ENCODE data around the gene TBC1D22A.
"Not testable (repeated sequence)": the region's sequence is repeated elsewhere in the genome, so short reads cannot be mapped to it uniquely, and the experiment has no call there.

The TBC1D22A gene

GRCh38 chr22:47168441-47168840 lies 406.0 kb downstream of the TBC1D22A start:
- TF ChIP-seq JUND (IDR thresholded peaks at IDR 0.05; ENCODE audit: low read depth) = no peak
- in situ Hi-C loops (cut with HindIII; ENCODE audit: low pct_unique_long_range_greater_than_20kb, low sequenced_read_pairs) = no loop called here
- no peak for DNase-seq (ENCODE audit: low read depth in 1 of 2, low spot score in 1 of 2)

DNA sequence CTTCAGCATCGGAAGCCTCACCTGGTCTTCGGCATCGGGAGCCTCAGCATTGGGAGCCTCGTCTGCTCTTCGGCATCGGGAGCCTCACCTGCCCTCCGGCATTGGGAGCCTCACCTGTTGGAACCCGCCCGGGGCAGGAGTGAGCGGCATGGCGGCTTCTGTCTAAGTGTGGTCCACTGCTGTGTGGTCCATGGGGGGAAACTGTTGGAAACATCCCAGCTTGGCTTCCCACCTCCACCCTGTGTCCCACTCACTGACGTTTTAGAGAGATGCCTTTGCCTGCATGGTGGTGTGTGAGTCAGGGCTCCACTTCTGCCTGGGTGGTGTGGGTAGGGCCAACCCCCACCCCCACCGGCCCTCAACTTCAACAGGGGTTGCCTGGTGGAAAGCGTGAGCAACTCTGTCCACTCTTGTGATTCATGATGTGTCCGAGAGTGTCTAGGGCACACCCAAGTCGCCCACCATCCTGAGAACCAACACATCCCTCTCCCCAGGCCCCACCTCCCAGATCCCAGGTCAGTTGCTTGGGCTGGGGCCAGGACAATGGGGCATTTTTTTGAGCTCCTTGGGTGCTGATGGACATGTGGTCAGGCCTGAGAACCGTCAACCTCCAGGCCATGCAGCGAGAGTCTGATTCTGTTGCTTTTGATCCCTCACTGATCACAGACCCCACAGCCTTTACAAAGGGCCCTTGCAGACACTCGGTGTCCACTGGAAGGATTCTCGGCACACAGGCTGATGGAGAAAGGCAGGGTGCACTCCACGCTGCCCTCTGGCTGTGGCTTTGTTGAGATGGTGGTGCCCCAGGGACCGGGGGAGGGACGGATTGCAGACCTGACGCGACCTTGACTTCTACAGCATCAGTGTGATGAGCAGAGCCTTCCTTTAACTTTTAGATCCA lies 406.7 kb downstream of the TBC1D22A start:
- no peak for TF ChIP-seq JUND (IDR thresholded peaks at IDR 0.05; ENCODE audit: low read depth)
- in situ Hi-C loops (cut with HindIII; ENCODE audit: low pct_unique_long_range_greater_than_20kb, low sequenced_read_pairs) = no loop called here
- peak in 1 of 2 experiments; percentile 7 for DNase-seq (ENCODE audit: low read depth in 1 of 2, low spot score in 1 of 2)

- DNase-seq (ENCODE audit: low read depth in 1 of 2, low spot score in 1 of 2) = no peak
- in situ Hi-C loops (cut with HindIII; ENCODE audit: low pct_unique_long_range_greater_than_20kb, low sequenced_read_pairs) = no loop called here
- no peak for TF ChIP-seq JUND (IDR thresholded peaks at IDR 0.05; ENCODE audit: low read depth)
These were observed 407.3 kb downstream of the TBC1D22A start for GRCh38 chr22:47169801-47170140.

- DNase-seq (ENCODE audit: low read depth in 1 of 2, low spot score in 1 of 2); in situ Hi-C loops (cut with HindIII; ENCODE audit: low pct_unique_long_range_greater_than_20kb, low sequenced_read_pairs): not testable (repeated sequence)
These were observed 408.3 kb downstream of the TBC1D22A start for GRCh38 chr22:47170511-47171440.

DNA sequence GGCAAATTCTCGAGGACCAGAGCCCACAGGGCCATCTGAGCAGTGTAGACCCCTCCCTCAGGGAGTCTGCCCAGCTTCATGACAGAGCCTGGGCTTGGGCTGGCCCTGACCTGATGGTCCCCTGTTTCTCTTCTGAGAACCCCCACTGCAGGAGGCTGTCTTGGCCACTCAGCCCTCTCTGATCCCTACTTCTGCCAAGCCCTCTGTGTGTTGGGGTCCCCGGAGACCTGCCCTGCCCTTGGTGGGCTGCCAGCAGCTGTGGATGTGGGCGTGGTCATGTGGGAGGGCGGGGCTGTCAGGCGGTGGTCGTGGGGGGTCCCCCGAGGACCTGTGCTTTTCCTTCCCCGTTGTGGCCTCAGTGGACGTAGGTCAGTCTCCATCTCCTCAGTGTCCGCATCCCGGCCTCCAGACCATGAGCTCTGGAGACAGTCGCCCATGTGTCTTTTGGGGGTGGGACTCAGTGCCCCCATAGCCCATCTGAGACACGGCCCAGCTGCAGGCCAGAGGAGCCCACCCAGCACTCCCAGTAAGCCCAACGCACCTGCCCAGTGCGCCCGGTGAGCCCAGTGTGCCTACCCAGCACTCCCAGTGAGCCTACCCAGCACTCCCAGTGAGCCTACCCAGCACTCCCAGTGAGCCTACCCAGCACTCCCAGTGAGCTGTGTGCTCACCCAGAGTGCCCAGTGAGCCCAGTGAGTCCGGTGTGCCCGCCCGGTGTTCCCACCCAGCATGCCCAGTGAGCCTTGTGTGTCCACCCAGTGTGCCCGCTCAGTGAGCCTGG lies 409.2 kb downstream of the TBC1D22A start:
- TF ChIP-seq JUND (IDR thresholded peaks at IDR 0.05; ENCODE audit: low read depth) = no peak
- in situ Hi-C loops (cut with HindIII; ENCODE audit: low pct_unique_long_range_greater_than_20kb, low sequenced_read_pairs) = no loop called here

GRCh38 chr22:47172771-47173534 lies 410.5 kb downstream of the TBC1D22A start:
- no peak for TF ChIP-seq JUND (IDR thresholded peaks at IDR 0.05; ENCODE audit: low read depth)
- in situ Hi-C loops (cut with HindIII; ENCODE audit: low pct_unique_long_range_greater_than_20kb, low sequenced_read_pairs) = no loop called here

More for the DNA sequence above, 409.2 kb downstream of the TBC1D22A start:
- DNase-seq (ENCODE audit: low read depth in 1 of 2, low spot score in 1 of 2) = no peak

GRCh38 chr22:47173535-47174021 lies 411.1 kb downstream of the TBC1D22A start:
- in situ Hi-C loops (cut with HindIII; ENCODE audit: low pct_unique_long_range_greater_than_20kb, low sequenced_read_pairs) = no loop called here
- no peak for DNase-seq (ENCODE audit: low read depth in 1 of 2, low spot score in 1 of 2)
- TF ChIP-seq JUND (IDR thresholded peaks at IDR 0.05; ENCODE audit: low read depth) = no peak

More at GRCh38 chr22:47172771-47173534, 410.5 kb downstream of the TBC1D22A start:
- no peak for DNase-seq (ENCODE audit: low read depth in 1 of 2, low spot score in 1 of 2)

GRCh38 chr22:47174096-47174495 lies 411.6 kb downstream of the TBC1D22A start:
- in situ Hi-C loops (cut with HindIII; ENCODE audit: low pct_unique_long_range_greater_than_20kb, low sequenced_read_pairs) = no loop called here
- TF ChIP-seq JUND (IDR thresholded peaks at IDR 0.05; ENCODE audit: low read depth) = no peak
- DNase-seq (ENCODE audit: low read depth in 1 of 2, low spot score in 1 of 2) = no peak

DNA sequence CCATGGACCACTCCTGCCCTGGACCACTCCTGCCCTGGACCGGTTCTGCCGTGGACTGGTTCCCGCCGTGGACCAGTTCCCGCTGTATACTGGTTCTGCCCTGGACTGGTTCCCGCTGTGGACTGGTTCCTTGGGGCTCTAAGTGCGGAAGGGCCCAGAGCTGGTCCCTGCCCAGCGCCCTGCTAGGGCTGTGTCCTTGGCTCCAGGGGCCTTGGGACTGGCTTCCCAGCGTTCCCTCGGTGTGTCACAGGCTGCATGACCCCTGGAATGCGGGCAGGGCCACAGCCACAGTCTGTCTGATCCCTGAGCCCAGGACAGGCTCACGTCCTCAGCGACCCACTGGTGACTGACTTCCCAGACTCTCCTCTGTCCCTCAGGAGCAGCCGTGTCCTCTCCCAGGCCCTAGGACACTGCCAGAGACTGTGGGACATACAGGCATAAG lies 412.2 kb downstream of the TBC1D22A start:
- no peak for TF ChIP-seq JUND (IDR thresholded peaks at IDR 0.05; ENCODE audit: low read depth)
- no peak for DNase-seq (ENCODE audit: low read depth in 1 of 2, low spot score in 1 of 2)
- in situ Hi-C loops (cut with HindIII; ENCODE audit: low pct_unique_long_range_greater_than_20kb, low sequenced_read_pairs) = no loop called here

DNA sequence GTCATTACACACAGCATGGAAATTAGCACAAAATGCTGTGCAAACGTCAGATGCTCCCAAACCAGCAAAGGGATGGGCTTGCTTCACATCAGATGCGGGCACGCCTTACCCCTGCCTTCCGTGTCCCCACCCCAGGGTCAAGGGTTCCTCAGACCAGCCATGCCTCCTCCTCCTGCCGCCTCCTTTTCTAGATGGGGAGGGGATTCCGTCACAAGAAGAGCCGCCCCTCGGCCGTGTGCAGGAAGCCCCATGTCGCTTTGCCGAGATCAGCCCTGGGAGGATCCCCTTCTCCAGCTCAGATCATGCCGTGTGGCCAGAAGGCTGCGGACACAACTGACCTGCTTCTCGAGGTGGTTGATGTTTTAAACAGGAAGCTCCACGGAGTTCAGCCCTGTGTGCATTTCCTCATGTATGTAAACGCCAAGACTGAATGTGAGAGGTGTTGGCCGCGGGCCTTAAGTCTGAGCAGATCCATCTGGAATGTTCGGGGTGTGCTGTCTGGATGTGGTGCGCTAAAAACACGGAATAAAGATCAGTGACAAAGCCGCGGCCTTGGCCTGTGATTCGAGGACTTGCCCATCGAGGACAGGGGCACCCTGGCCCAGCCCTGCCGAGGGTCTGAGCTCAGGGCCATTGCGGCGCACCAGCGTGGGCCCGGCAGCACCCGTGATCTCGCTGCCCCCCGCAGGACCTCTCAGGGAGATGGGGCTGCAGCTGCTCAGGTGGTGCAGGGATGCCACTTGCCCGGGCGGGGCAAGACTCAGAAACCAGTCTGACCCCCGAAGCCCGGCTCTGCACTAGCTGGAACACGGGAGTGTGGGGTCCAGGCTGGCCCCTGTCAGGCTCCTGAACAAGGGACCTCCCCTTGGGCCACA lies 412.9 kb downstream of the TBC1D22A start:
- in situ Hi-C loops (cut with HindIII; ENCODE audit: low pct_unique_long_range_greater_than_20kb, low sequenced_read_pairs) = no loop called here
- DNase-seq (ENCODE audit: low read depth in 1 of 2, low spot score in 1 of 2) = no peak
- no peak for TF ChIP-seq JUND (IDR thresholded peaks at IDR 0.05; ENCODE audit: low read depth)

DNA sequence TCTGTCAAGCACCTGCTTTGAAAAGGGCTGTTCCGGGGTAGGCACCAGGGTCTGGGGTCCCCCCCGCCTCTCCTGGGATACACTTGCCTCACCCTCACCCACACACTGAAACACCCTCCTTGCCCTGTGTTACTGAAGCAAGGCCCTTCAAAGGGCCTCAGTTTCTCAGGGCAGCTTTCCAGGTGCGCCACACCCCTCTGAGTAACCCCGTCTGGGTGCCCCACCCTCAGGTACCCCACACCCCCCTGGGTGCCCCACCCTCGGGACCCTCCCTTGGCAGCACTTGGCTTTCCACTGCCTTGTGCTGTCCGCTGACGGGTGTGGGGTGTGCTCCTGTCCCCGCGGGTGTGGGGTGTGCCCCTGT lies 413.6 kb downstream of the TBC1D22A start:
- in situ Hi-C loops (cut with HindIII; ENCODE audit: low pct_unique_long_range_greater_than_20kb, low sequenced_read_pairs) = no loop called here
- DNase-seq (ENCODE audit: low read depth in 1 of 2, low spot score in 1 of 2) = no peak
- TF ChIP-seq JUND (IDR thresholded peaks at IDR 0.05; ENCODE audit: low read depth) = no peak

Data from T47D (cell line).